HG02852 (cell line): ENCODE results near the gene STARD4.

Experiments
- ATAC-seq: cut with Tn5 transposase; IDR thresholded peaks from one replicate; pipeline ENCODE4 v1.9.1; 2021; ENCODE audit warnings: mild to moderate bottlenecking, moderate library complexity; ENCODE audit not compliant: unreplicated experiment

Gene STARD4, protein sequence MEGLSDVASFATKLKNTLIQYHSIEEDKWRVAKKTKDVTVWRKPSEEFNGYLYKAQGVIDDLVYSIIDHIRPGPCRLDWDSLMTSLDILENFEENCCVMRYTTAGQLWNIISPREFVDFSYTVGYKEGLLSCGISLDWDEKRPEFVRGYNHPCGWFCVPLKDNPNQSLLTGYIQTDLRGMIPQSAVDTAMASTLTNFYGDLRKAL

DNA sequence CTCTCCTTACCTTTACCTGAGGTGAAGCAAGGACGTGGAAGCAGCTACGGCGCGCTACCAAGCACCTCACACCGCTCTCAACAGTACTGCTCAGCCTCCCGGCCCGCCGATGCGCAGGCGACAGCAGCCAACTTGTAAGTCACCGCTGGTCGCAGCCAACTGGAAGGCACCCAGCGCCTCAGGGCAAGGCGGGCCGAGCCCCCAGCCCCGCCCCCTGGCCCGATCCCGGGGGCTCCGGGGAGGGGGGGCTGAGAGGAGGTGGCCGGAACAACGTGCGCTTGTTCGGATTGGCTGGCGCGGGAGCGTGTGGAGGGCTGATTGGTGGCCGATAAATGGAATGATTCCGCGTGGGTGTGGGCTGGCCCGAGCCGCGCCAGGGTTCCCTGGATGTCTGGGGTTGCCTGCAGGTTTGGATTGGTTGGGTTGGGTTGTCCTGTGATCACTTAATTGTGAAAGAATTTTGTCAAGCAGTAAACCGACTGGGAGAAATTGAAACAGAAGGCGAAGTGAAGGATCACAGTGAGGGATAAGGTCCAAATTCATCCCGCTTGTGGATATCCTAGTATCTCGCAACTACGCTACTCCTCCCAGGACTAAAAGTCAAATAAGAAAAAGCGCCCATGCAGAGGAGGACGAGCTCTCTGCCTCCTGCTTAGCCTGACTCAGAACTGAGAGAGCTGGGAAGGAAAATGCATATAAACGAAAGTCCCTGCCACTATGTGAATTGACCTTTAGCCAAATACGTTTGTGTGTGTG lies at the start of gene STARD4:
STARD4 (minus strand) TSS at position 161 of the 756 bp plus-strand sequence. CDS start 5,102 bp downstream, outside the sequence.
- ATAC-seq: peak; percentile 84

DNA sequence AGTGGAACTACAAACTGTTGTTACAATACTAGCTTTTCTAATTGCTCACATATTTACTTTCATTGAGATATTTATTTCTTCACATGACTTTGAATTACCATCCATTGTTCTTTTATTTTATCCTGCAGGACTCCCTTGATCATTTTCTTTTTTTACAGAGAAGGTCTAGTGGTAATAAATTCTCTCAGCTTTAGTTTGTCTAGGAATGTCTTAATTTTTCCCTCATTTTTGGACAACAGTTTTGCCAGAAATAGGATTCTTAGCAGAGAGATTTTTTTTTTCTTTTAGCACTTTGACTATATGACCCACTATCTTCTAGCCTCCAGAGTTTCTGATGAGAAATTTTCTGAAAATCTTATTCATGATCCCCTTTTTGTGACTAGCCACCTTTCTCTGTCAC lies 47.3 kb upstream of the STARD4 start:
- no peak for ATAC-seq

DNA sequence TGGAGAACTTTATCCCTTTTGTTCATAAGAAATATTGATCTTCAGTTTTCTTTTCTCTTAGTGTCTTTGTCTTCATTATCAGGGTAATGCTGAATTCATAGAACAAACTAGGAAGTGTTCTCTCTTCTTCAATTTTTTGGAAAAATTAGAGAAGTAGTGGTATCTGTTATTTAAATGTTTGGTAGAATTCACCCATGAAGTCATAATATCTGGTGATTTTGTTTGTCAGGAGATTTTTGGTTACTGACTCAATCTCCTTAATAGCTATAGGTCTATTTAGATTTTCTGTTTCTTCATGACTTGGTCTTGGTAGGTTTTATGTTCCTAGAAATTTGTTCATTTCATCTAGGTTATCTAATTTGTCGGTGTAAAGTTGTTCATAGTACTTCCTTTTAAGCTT lies 45.4 kb upstream of the STARD4 start:
- no peak for ATAC-seq

DNA sequence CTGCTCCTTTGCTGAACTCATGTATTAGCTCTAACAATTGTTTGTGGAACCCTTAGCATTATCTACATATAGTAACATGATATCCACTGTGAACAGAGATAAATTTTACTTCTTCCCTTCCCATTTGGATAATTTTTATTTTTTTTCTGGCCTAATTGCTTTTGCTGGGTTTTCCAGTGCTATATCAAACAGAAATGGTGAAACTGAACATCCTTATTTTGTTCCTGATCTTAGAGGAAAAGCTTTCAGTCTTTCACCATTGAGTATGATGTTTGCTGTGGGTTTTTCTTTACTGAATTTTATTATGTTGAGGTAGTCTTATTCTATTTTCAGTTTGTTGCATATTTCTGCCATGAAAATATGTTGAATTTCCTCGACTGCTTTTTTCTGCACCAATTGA lies 44.8 kb upstream of the STARD4 start:
- ATAC-seq: no peak

DNA sequence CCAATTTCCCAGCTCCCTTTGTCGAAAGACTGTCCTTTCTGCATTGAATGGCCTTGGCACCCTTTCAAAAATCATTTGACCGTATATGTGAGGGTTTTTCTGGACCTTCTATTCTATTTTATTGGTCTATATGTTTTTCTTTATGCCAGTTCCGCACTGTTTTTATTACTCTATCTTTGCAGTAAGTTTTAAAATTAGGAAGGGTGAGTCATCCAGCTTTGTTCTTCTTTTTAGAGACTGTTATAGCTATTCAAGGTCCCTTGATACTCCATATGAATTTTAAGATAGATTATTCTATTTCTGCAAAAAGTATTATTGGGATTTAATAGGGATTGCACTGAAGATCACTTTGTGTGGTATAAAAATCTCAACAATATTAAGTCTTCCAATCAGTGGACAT lies 44.2 kb upstream of the STARD4 start:
- ATAC-seq: no peak

DNA sequence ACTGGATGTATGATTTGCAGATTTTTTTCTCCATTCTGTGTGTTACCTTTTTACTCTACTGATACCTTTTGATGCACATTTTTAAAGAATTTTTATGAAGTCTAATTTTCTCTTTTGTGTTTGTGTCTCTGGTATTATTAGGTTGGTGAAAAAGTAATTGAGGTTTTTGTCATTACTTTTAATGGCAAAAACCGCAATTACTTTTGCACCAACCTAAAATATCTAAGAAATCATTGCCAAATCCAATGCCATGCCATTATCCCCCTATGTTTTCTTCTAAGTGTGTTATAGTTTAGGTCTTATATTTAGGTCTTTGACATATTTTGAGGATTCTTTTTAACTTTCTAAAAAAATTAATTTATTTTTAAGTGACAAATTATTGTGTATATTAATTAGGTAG lies 43.4 kb upstream of the STARD4 start:
- no peak for ATAC-seq

DNA sequence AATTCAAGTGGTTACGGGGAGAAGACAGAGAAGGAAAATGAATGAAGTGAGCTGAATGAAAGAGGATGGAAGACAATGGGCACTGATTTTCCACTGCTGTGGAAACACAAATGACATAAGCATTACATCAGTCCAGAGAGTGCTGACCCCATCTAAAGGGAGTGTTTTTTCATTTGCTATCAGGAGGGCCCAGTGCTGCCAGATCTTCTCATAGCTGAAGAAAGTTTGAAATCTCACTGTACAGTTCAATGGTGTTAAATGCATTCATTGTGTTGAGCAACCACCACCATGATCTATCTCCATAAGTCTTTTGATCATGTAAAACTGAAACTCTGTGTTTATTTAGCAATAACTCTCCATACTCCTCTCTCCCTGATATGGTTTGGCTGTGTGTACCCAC lies 41.5 kb upstream of the STARD4 start:
- ATAC-seq: no peak

DNA sequence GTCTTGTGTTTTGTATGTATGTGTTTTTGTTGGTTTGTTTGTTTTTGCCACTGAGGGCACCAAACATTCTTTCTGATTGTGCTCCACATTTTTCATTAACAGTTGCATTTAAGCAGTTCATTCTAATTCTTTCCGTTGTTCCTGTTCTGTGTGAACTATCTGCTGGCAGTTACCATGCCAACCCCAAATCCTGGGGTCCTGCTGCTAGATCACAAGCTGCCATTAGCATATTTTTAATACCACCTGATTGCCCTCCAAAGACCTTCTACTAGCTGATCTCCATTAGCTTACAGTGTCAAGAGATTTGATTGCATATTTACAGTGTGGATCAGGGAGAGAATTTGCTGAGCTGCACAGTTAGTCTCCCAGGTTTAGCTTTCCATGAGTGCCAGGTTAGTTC lies 40.6 kb upstream of the STARD4 start:
- ATAC-seq: no peak

DNA sequence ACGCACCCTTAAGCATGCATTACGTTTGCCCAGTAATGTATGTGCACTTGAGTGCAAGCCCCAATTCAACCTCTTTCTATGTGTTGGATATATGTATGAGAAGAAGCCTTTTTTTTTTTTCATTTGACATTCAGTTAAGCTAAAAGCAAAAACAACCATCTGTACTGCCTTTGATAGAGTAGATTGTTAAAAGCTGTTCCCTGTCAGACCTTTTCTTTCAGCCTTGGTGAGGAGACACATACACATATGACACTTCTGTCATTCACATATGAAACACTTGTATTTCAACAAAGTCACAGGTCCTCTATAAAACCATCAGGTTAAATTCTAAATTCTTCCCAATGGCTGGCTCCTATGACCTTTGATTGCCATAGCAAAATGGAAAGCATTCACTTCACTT lies 40.2 kb upstream of the STARD4 start:
- ATAC-seq: no peak

DNA sequence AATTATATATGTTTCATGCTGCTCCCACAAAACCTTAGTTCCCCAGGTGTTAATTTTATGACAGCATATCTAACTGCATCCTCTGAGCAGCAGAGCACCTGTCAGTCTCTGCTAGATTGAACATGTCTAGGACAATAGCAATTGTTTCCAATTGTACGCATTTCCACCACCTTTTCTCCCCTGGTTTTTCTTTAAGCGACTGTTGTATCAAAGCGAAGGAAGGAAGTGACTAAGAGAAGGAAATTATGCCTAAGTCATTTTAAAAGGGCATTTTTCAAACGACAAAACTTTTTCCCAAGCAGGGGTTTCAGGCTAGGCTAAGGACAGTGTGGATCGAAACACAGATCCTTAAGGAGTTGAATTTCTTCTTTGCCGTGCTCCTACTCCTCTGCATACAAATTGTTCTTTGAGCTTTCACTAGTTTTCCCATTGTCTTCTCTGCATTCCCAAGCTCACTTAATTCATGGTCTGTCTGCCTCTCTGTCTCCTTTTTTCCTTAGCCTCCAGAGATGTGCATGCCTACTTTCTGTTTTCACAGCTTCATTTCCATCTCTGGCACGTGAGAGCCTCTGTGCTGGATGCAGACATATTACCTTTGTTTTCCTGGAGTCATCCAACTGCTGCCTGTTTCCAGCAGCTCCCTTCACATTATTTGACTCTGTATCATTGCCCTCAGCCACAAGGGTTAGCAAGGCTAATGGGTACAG lies 39.4 kb upstream of the STARD4 start:
- no peak for ATAC-seq

DNA sequence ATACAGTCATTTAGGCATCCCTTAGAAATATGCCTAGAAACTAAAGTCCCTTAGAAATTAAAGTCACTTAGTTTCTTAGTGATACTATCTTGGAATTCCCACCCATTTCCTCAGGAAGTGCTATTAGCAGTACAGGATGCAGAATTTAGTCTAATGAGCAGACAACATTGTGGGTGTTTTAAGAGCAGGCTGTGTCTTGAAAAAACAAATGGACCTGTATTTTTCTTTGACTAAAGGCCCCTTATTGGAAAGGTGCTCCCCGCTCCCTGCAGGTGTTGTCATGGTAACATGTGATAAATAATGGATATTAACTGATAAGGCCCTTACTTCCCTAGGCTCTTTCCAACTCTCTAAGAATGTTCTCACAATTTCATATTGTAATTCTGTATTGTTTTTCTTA lies 38.8 kb upstream of the STARD4 start:
- ATAC-seq: no peak

DNA sequence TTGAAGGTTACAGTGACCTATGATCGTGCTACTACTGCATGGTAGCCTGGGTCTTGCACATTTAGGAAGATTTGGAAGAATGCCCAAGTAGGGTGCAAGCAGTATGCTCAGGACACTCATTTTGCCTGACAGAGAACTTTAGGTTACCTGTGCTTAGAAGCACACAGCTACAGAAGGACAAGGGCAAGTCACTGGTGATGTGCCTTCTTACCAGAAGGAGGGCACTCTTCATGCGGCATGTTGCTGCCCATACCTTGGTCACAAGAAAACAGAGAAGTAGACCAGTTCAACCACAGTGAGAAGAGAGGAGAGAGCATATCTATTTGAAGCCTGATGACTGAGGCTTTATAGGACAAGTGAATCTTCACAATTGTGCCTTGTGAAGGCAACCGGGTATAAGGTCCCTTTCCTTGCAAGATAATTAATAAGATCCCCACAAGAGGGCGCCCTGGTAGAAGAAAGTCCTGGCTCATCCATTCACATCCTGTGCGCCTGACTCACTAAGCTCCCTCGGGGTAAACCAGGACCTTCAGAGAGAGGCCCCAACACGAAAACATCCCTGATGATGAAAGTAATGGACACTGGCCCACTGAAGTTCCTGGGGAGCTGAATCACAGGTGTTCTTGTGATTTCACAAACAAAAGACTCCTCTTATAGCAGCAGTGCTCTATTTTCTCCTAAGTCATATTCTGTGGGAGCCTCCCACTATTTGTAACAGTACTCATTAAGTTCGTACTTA lies 38.1 kb upstream of the STARD4 start:
- ATAC-seq: peak; percentile 88

DNA sequence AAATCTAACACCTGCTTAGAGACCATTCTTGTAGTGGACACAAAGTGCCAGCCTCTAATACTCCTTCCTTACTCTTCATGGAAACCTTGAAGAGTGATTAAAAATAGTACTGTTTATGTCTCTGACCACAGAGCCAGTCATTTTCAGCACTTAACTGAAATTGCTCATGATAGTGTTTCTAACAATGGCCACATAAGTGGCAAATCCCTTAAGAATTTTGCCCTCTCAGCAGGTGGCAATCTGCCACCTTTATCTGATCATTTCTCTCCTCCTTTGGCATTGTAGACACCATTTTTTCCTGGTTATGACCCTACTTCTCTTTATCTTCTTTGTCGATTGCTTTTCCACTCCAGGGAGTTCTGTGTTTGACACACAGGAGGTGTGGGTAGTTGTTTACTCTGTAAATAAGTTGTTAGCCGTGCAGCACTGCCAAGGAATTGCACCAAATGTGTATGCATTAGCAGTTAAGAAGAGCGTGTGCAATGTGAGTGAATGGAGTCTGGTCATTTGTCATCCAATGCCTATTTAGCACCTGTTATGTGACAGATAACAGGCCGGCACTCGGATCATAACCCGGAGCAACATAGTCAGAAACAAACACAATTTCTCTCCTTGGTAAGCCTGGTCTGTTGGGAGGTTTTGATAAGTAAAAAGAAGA lies 36.8 kb upstream of the STARD4 start:
- no peak for ATAC-seq

DNA sequence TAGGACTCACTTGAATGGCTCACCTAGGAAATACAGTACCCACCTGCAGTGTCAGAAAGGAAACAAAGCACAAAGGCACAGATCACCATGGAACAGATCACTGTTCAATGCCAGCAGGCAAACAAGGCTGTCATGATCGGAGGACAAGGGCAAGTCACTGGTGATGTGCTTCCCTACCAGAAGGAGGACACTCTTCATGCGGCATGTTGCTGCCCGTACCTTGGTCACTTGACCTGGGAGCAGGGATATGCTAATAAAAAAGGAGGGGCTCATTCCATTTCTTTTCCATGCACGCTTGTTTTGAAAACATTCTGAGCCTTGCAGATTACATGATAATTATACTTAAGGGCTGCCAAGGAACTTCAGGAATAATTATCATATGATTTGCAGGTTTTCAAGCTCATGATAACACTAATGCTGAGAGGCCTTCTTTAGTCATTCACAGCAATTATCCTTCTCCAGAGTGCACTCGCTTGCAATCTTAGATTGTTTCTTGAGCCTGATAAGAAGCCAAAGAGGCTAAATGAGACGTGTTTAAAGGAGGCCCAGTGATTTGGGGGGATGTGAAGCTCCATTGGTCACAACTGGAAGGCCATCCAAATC lies 36.1 kb upstream of the STARD4 start:
- no peak for ATAC-seq

DNA sequence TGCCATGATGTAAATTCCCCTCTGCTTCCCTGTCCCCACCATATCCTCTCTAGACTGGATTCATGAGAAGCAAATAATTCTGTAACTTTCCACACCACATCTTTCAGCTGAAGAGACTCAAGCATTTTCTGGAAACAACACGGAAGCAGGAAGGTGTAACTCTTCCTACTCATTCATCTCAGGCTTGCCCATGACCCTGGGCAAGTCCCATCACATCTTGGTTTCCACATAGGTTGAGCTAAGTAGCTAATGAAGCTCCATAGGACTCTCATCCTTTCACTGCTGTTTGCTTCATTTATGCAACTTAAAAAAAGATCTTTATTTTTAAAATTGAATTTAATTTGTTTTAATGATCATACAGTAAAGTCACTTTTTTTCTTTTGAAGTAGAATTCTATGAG lies 32.7 kb upstream of the STARD4 start:
- ATAC-seq: no peak

DNA sequence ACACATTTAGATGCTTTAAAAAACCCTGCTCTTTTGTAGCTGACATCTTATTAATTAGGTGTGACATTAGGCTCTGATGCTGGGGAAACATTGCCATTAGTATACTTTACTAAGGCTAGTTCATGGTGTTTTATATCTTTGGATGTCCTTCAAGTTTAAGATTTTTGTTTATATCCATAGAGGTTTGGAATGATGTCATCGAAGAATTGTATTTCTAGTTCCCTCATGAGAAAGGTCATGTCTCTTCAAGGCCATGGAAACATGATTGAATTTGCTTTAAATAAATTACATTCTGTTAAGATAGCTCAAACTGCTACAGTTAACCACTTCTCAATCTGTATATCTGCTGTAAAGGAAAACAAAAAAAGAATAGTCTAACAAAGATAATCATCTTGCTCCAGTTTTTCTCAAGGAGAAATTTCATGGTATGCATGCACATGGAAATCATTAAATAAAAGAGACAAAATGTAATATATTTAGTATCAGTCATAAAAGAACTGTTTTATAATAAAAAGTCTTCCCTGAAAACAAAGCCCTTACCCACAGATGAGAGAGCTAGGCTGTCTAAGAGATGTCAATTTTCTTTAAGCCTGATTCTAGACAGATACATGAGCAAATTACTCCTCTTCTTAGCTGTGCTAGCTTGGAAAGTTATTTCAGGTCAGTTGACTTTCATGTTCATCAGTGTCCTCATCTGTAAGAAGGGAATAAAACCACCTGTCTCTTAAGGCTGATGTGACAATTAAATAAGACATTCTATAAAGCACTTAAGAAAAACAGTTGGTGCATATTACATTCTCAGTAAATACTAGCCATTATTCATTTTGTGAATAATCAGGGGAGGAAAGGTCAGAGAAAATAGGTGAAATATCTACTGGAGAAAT lies 25.0 kb upstream of the STARD4 start:
- ATAC-seq: no peak

DNA sequence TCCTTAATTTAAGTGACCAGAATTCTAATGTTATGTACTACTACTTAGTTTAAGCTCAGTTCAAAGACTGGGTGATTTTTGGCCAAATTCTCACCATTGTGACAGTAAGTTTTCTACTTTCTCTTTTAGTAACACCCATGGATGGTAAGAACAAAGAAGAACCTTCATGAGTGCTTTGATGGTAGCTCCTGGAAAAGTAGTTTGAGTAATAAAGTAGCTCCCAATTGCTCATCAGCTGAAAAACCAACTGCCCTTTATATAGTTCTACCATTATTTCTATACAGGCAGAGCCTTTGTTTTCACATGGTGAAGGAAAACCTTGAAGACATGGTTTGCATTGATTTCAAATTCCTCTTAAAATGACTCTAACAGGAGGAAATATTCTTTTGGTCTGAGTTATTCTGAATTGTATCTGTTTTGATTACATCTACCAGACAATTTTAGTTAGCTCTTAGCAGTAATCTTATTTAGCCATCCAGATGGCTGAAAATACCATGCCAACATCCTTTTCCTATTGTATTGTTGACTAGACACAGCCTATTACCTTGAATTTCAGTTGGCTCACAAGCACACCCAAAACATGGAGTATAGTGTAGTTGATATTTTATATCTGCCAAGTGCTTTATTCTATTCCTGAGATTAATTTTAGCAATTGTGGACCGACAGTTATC lies 23.7 kb upstream of the STARD4 start:
- ATAC-seq: no peak

DNA sequence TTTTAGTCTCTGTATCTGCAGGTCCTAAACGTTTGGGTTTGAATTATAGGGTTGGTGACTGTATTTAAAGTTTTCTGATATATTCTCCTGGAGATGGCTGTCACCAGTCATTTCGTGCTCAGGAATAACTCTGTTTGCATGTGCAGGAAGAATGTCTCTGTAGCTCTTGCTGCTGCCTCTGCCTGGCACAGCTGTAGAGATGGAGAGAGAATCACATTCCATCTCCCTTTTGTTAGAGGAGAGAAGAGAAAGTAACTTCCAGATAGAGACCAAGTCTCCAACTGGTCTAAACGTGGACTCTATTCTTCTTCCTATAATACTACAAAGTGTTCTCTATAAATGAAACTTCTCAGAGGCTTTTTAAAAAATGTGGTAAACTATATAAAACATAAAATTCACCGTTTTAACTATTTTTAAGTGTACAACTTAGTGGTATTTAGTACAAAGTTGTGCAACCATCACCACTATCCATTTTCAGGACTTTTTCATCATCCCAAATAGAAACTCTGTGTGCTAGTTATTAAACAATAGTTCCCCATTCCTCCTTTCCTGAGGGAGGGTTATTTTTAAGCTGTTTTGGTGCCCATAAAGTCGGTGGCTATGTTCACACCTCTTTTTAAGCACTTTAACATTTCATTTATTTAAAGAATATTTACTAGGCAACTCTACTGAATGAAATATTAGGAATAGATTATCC lies 20.7 kb upstream of the STARD4 start:
- no peak for ATAC-seq
